D721Med (cell line): ENCODE results near the gene SYCP2L.

Experiments used
- DNase-seq: peaks from one replicate; pipeline ENCODE4 v3.0.0; 2011; ENCODE audit warnings: low spot score; ENCODE audit not compliant: insufficient read length
- FAIRE-seq: peaks from 2 replicates; lab custom pipeline; 2011; peaks lifted over from hg19 to GRCh38; lab: Jason Lieb, UNC
- CTCF ChIP-seq: IDR thresholded peaks from 2 replicates; pipeline ENCODE4 v1.5.1; 2012; ENCODE audit warnings: mild to moderate bottlenecking, control low read depth; ENCODE audit not compliant: insufficient read depth; ENCODE audit errors: missing control alignments

The SYCP2L gene

GRCh38 chr6:10947966-10948365 is 61.1 kb downstream of the SYCP2L start:
- no peak for FAIRE-seq
- no peak for TF ChIP-seq CTCF

GRCh38 chr6:10949579-10950490 is 63.0 kb downstream of the SYCP2L start:
- FAIRE-seq: no peak
- DNase-seq: no peak
- no peak for TF ChIP-seq CTCF

More at GRCh38 chr6:10947966-10948365, 61.1 kb downstream of the SYCP2L start:
- DNase-seq: no peak

GRCh38 chr6:10951675-10952282 is 64.9 kb downstream of the SYCP2L start:
- no peak for DNase-seq
- FAIRE-seq: peak; percentile 85
- peak; percentile 56 for TF ChIP-seq CTCF

- TF ChIP-seq CTCF: peak; percentile 82
- DNase-seq (peak; percentile 28), FAIRE-seq (peak; percentile 38)
These were observed 67.7 kb downstream of the SYCP2L start for GRCh38 chr6:10954590-10955010.

GRCh38 chr6:10956776-10957175 is 69.9 kb downstream of the SYCP2L start:
- TF ChIP-seq CTCF: no peak
- no peak for FAIRE-seq
- DNase-seq: no peak

- DNase-seq (no peak), FAIRE-seq (no peak)
- TF ChIP-seq CTCF: no peak
These were observed 70.6 kb downstream of the SYCP2L start for GRCh38 chr6:10957414-10957886.
